Astrocyte of the spinal cord (primary cell): ENCODE measurements around the gene ABCB6.
A peak's percentile ranks its signal among the peaks of the same experiment; 100 is the strongest.
"Not testable (repeated sequence)": the region's sequence is repeated elsewhere in the genome, so short reads cannot be mapped to it uniquely, and the experiment has no call there.

Source experiments
- DNase-seq: peaks from one replicate; pipeline ENCODE4 v3.0.0; 2011; ENCODE audit warnings: low read depth, low spot score
- H3K4me3 ChIP-seq: 2 replicates; pipeline ENCODE4 v1.5.1; 2011; ENCODE audit warnings: low read depth, mild to moderate bottlenecking, low read length, moderate library complexity
- in situ Hi-C: cut with HindIII; loops from 2 replicates; pipeline ENCODE4 v1.10.0; 2017; ENCODE audit warnings: low sequenced_read_pairs
- TF ChIP-seq, protein P1 (sequence below): IDR thresholded peaks from 2 replicates; pipeline ENCODE4 v1.5.1; 2012; ENCODE audit warnings: low read depth, mild to moderate bottlenecking, low read length, inconsistent platforms

ABCB6 gene

DNA sequence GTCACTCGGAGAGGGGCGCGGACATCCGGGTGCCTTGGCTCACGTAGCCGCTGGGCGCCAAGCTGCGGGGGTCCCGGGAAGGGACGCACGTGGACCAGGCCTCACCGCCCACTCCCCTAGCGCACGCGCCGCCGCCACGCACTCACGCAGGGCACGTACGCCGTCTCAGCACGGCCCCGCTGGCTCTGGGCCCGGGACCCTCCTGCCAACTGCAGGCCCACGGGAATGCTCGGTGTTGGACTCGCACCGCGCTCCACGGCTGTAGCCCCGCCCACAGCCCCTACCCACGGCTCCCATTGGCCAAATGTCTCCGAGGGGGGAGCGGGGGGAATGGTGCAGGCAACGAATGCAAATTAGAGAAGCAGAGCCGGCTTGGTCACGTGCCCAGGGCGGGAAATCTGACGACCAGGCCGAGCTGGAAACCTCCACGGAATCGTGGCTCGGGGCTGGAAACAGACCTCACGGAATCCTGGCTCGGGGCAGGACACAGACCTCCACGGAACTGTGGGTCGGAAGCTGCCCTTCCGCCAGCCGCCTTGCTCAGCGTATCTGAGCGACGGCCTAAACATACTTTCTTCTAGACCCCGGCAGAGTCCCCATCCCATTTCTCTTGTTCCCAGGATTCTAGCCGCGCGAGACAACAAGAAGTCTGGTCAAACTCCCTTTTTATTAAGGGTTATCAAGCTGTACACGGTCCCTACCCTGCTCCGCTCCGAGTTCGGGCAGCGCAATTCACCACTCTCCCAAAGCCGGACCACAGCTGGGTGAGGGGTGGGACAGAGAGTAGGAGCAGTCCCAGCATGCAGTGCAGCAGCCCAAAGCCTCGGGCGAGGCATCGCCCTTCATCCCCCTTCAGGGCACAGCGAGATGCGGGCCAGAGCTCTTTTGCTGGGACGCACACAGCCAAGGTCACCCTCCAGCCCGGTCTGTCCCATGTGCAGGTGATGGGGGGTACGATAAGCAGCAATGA is at the start of gene ABCB6:
TSS of gene ABCB6 (minus strand) at position 227 of the 970 bp plus-strand sequence. CDS start 285 bp downstream, outside the sequence.
- TF ChIP-seq, protein P1, sequence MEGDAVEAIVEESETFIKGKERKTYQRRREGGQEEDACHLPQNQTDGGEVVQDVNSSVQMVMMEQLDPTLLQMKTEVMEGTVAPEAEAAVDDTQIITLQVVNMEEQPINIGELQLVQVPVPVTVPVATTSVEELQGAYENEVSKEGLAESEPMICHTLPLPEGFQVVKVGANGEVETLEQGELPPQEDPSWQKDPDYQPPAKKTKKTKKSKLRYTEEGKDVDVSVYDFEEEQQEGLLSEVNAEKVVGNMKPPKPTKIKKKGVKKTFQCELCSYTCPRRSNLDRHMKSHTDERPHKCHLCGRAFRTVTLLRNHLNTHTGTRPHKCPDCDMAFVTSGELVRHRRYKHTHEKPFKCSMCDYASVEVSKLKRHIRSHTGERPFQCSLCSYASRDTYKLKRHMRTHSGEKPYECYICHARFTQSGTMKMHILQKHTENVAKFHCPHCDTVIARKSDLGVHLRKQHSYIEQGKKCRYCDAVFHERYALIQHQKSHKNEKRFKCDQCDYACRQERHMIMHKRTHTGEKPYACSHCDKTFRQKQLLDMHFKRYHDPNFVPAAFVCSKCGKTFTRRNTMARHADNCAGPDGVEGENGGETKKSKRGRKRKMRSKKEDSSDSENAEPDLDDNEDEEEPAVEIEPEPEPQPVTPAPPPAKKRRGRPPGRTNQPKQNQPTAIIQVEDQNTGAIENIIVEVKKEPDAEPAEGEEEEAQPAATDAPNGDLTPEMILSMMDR = no peak
- peak within 1 kb of the TSS; percentile 48 for H3K4me3 ChIP-seq
- DNase-seq = peak; percentile 94
- in situ Hi-C loops = no loop called here

GRCh38 chr2:219268294-219268693 is 49.5 kb upstream of the ABCB6 start:
- DNase-seq = no peak
- TF ChIP-seq, protein P1 = no peak
- in situ Hi-C loops = no loop called here
- H3K4me3 ChIP-seq = no peak overlapping the region

DNA sequence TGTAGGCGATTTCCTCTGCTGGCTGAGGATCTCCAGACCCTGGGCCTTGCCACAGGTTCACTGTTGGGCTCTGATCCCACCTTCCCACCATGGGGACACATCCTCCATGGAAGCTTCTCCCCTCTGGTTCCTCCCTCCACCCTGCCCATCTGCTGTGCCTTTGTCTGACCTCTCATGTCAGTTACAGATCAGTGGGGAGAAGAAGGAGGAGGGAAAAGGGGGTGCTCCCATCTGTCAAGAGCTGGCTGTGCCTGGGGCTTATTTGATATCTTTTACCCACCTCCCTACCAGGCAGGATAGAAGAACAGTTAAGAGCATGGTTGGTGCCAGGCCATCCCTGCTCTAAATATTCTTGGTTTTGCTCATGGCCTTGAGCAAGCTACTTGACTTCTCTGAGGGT is 48.1 kb upstream of the ABCB6 start:
- in situ Hi-C loops = no loop called here
- DNase-seq = no peak

GRCh38 chr2:219266232-219266631 is 47.5 kb upstream of the ABCB6 start:
- in situ Hi-C loops = no loop called here
- no peak for DNase-seq
- no peak overlapping the region for H3K4me3 ChIP-seq
- TF ChIP-seq, protein P1 = no peak

More for the DNA sequence above, 48.1 kb upstream of the ABCB6 start:
- no peak overlapping the region for H3K4me3 ChIP-seq
- TF ChIP-seq, protein P1 = no peak

DNA sequence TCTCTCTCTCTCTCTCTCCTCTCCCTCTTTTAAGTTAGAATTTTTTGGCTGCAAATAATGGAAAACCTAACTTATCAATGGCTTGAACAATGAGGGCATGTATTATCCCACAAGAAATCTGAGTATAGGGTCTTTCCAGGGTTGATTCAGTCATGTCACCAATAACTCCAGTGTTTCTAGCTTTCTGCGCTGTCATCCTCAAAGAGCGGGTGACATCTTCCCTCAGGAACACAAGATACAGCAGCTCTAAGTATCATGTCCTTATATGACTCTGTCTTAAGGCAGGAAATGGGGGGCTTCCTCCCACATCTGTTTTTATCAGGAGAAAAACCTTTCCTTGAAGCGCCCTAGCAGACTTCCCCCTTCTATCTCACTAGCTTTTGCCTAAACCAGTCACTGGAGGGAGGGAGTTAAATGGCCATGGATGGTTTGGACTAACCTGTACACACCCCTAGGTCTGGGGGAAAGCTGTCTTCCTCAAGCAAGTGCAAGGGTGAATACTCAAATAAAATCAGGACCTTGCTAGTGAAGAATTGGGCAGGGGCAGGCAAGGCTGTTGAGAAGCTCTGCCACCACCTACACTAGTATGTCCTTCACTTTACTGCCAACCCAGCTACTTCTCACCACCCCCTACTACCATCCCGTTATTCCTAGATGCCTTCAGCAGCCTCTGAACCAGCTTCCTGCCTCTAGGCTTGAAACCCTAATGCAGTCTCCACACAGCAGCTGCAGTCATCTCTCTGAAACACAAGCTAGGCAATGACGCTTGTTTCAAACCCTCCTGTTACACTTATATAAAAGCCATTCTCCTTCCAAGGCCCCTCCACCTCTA is 42.5 kb upstream of the ABCB6 start:
- in situ Hi-C loops = no loop called here
- no peak overlapping the region for H3K4me3 ChIP-seq
- TF ChIP-seq, protein P1 = no peak
- DNase-seq = no peak

DNA sequence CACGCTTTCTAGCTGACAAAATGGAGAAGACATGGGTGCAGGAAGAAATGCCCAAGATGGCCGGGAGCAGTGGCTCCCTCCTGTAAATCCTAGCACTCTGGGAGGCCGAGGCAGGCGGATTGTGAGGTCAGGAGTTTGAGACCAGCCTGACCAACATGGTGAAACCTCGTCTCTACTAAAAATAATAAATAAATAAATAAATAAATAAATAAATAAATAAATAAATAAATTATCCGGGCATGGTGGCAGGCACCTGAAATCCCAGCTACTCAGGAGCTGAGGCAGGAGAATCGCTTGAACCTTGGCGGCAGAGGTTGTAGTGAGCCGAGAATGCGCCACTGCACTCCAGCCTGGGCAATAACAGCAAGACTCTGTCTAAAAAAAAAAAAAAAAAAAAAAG is 40.2 kb upstream of the ABCB6 start:
- in situ Hi-C loops, H3K4me3 ChIP-seq, DNase-seq: not testable (repeated sequence)
